HG03521 (cell line): ENCODE results near the gene CYRIA.

Experiments used
- ATAC-seq: cut with Tn5 transposase; IDR thresholded peaks from one replicate; pipeline ENCODE4 v1.9.1; 2021; ENCODE audit warnings: mild to moderate bottlenecking, moderate library complexity; ENCODE audit not compliant: unreplicated experiment

CYRIA gene

GRCh38 chr2:16652296-16653082 lies 13.1 kb downstream of the CYRIA start:
- no peak for ATAC-seq

- ATAC-seq = no peak
These were observed 15.1 kb downstream of the CYRIA start for GRCh38 chr2:16650287-16651249.

- no peak for ATAC-seq
These were observed 16.0 kb downstream of the CYRIA start for GRCh38 chr2:16649353-16650286.

- ATAC-seq = no peak
These were observed 17.5 kb downstream of the CYRIA start for GRCh38 chr2:16647992-16648617.

- ATAC-seq = no peak
These were observed 19.7 kb downstream of the CYRIA start for GRCh38 chr2:16645775-16646559.

GRCh38 chr2:16645088-16645487 lies 20.5 kb downstream of the CYRIA start:
- no peak for ATAC-seq

- no peak for ATAC-seq
These were observed 21.3 kb downstream of the CYRIA start for GRCh38 chr2:16644221-16644925.

- ATAC-seq = no peak
These were observed 22.5 kb downstream of the CYRIA start for GRCh38 chr2:16643099-16643498.

- no peak for ATAC-seq
These were observed 23.5 kb downstream of the CYRIA start for GRCh38 chr2:16642088-16642487.

GRCh38 chr2:16641509-16641908 lies 24.1 kb downstream of the CYRIA start:
- ATAC-seq = no peak

- no peak for ATAC-seq
These were observed 24.8 kb downstream of the CYRIA start for GRCh38 chr2:16640867-16641266.

GRCh38 chr2:16640001-16640700 lies 25.5 kb downstream of the CYRIA start:
- no peak for ATAC-seq

GRCh38 chr2:16639431-16639830 lies 26.2 kb downstream of the CYRIA start:
- ATAC-seq = no peak

GRCh38 chr2:16638946-16639345 lies 26.7 kb downstream of the CYRIA start:
- no peak for ATAC-seq

- no peak for ATAC-seq
These were observed 28.3 kb downstream of the CYRIA start for GRCh38 chr2:16637304-16637703.

- ATAC-seq = no peak
These were observed 29.6 kb downstream of the CYRIA start for GRCh38 chr2:16635791-16636699.
